OCI-LY7 (cell line): ENCODE data around the gene TNFRSF25. TPM values are rescaled to one million over a fixed set of nuclear protein-coding genes. Genes with fewer than 3 reads are reported as not detected.

Experiments used
- BruUV-seq: library from RNA; stranded (reverse); fragments of 400-500 nt; replicated peaks from 2 replicates; lab custom pipeline; 2021; lab: Mats Ljungman, UMichigan
- CTCF ChIA-PET: fragments of 300-600 bp; sonication (Branson Sonifier 250); formaldehyde crosslinking; loops from one replicate; lab custom pipeline; 2022; ENCODE audit warnings: antibody characterized with exemption; ENCODE audit not compliant: unreplicated experiment; lab: Charles Lee
- POLR2A ChIA-PET: fragments of 300-600 bp; sonication (Branson Sonifier 250); formaldehyde crosslinking; loops from one replicate; lab custom pipeline; 2022; ENCODE audit warnings: antibody characterized with exemption; lab: Charles Lee
- DNase-seq: peaks from one replicate; pipeline ENCODE4 v3.0.0-alpha.2; 2015; ENCODE audit warnings: low spot score
- H2AFZ ChIP-seq: fragments of 200-600 bp; sonication (generic), shearing (Covaris generic); 2 replicates; pipeline ENCODE4 v1.6.1; 2014; ENCODE audit warnings: mild to moderate bottlenecking, antibody characterized with exemption, low read length, moderate library complexity
- H3K27ac ChIP-seq: fragments of 200-600 bp; sonication (generic); 2 replicates; pipeline ENCODE4 v1.5.1; 2014; ENCODE audit warnings: mixed run types, low read depth, mild to moderate bottlenecking, moderate library complexity, low read length, inconsistent platforms; ENCODE audit not compliant: poor library complexity, severe bottlenecking
- H3K36me3 ChIP-seq: fragments of 200-600 bp; sonication (generic); 2 replicates; pipeline ENCODE4 v1.6.1; 2014; ENCODE audit warnings: mild to moderate bottlenecking, antibody characterized with exemption, low read length, moderate library complexity, mixed read lengths; ENCODE audit not compliant: insufficient read depth
- H3K4me1 ChIP-seq: fragments of 200-600 bp; sonication (generic); 2 replicates; pipeline ENCODE4 v1.5.1; 2014; ENCODE audit warnings: mild to moderate bottlenecking, low read length; ENCODE audit not compliant: insufficient read depth, poor library complexity, severe bottlenecking
- H3K4me2 ChIP-seq: fragments of 200-600 bp; sonication (generic); 2 replicates; pipeline ENCODE4 v1.6.1; 2014; ENCODE audit warnings: mild to moderate bottlenecking, low read length
- H3K4me3 ChIP-seq: fragments of 200-600 bp; sonication (generic); 2 replicates; pipeline ENCODE4 v1.5.1; 2014; ENCODE audit warnings: mild to moderate bottlenecking, low read depth, low read length; ENCODE audit not compliant: poor library complexity, severe bottlenecking
- H3K79me2 ChIP-seq: fragments of 200-600 bp; sonication (generic); 2 replicates; pipeline ENCODE4 v1.6.1; 2016; ENCODE audit warnings: low read depth, mild to moderate bottlenecking, low read length, moderate library complexity, mixed read lengths; ENCODE audit not compliant: insufficient read depth
- H3K9me2 ChIP-seq: fragments of 200-600 bp; sonication (generic); 2 replicates; pipeline ENCODE4 v1.6.1; 2016; ENCODE audit warnings: mild to moderate bottlenecking, low read length, mixed read lengths; ENCODE audit not compliant: insufficient read depth
- H3K9me3 ChIP-seq: fragments of 200-600 bp; sonication (generic); 2 replicates; pipeline ENCODE4 v1.6.1; 2014; ENCODE audit warnings: mild to moderate bottlenecking, mixed run types, low read length, mixed read lengths
- H4K20me1 ChIP-seq: fragments of 200-600 bp; sonication (generic); 2 replicates; pipeline ENCODE4 v1.6.1; 2014; ENCODE audit warnings: mild to moderate bottlenecking, antibody characterized with exemption, low read length, moderate library complexity, mixed read lengths; ENCODE audit not compliant: insufficient read depth
- CTCF ChIP-seq: fragments of 200-600 bp; sonication (generic); conservative IDR thresholded peaks from 2 replicates; pipeline ENCODE4 v1.5.1; 2014; ENCODE audit warnings: mild to moderate bottlenecking, antibody characterized with exemption, low read length, moderate library complexity, mixed read lengths
- EZH2phosphoT487 ChIP-seq: fragments of 200-600 bp; sonication (generic); IDR thresholded peaks from 2 replicates; pipeline ENCODE4 v1.6.1; 2018; ENCODE audit warnings: low read depth, borderline replicate concordance, mild to moderate bottlenecking, mixed run types, antibody characterized with exemption, low read length, moderate library complexity, mixed read lengths
- intact Hi-C: fragments of 100-400 bp; cut with micrococcal nuclease; formaldehyde crosslinking; loops from one replicate; pipeline ENCODE4 v1.10.0; 2022; ENCODE audit not compliant: unreplicated experiment
- total RNA-seq, 2 experiments: library from RNA; depleted of rRNA in 1 of 2; stranded (reverse); fragments of >200 nt in 1 of 2; shearing (Covaris generic) in 1 of 2; gene quantifications; 2 replicates each; pipeline ENCODE4 v1.2.3, GENCODE V29; 2014 to 2022

The TNFRSF25 gene
- total RNA-seq, 2 experiments from 2014 or later, result 1.7 to 2.8 TPM

- Histone ChIP-seq H4K20me1 (no peaks in the 10 kb centered on the region), H3K9me2 (no peaks in the 10 kb centered on the region), H3K36me3 (no peaks in the 10 kb centered on the region), H3K4me3 (no peak overlapping the region), H3K4me1 (no peaks in the 10 kb centered on the region), H3K4me2 (no peak overlapping the region), H2AFZ (no peak overlapping the region), H3K27ac (no peak overlapping the region), H3K9me3 (no peaks in the 10 kb centered on the region), H3K79me2 (no peaks in the 10 kb centered on the region)
- BruUV-seq, result no TSS peak
- TF ChIP-seq EZH2phosphoT487 (no peak), CTCF (no peak)
- ChIA-PET POLR2A (no interaction called here), CTCF (no interaction called here)
- intact Hi-C loops, result no loop called here
- no peak for DNase-seq
These were observed 47.1 kb downstream of the TNFRSF25 start for GRCh38 chr1:6418668-6419396.

DNA sequence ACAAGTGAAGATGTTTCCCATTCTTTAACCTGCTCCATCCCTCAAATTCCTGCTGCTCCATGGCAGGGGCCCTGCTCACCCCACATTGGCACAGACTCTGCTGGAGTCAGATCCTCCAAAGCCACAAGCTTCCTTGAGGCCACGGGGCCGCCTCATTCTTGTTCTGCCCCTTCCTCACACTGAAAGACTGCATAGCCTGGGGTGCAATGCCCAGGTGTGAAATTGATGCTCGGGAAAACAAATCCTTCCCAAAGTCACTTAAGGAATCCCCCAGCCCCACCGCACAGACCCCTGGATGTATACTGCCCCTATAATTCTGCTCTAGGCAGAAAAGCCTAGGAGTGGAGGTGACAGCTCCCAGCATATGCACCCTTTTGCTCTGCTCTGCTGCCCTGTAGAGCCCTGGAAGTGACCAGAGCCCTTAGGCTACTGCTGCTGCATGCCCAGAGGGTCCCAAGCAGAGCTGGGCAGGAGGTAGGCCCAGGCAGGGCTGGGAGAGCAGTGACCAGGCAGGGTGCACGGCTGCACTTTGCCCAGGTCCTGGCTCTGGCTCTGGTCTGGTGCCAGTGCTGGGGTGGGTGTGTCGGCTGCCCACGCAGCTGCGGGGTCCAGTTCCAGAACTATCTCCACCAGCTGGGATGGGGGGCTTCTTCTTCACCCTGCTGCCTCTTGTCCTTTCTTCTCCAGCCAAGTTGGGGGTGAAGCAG lies 47.9 kb downstream of the TNFRSF25 start:
- DNase-seq, result no peak
- no peaks in the 10 kb centered on the region for H4K20me1 ChIP-seq
- BruUV-seq, result no TSS peak
- H3K4me2 ChIP-seq, result no peak overlapping the region
- H3K9me3 ChIP-seq, result no peaks in the 10 kb centered on the region
- no peaks in the 10 kb centered on the region for H3K9me2 ChIP-seq
- H3K27ac ChIP-seq, result no peak overlapping the region
- CTCF ChIA-PET, result no interaction called here
- no peak overlapping the region for H2AFZ ChIP-seq
- POLR2A ChIA-PET, result no interaction called here
- no peaks in the 10 kb centered on the region for H3K79me2 ChIP-seq
- no peak for TF ChIP-seq EZH2phosphoT487
- TF ChIP-seq CTCF, result no peak
- H3K4me1 ChIP-seq, result no peaks in the 10 kb centered on the region
- intact Hi-C loops, result no loop called here
- H3K4me3 ChIP-seq, result no peak overlapping the region
- no peaks in the 10 kb centered on the region for H3K36me3 ChIP-seq

GRCh38 chr1:6416906-6417305 lies 49.1 kb downstream of the TNFRSF25 start:
- H4K20me1 ChIP-seq, result no peaks in the 10 kb centered on the region
- TF ChIP-seq CTCF (no peak), EZH2phosphoT487 (no peak)
- no peak overlapping the region for H3K4me3 ChIP-seq
- no peaks in the 10 kb centered on the region for H3K9me2 ChIP-seq
- no peaks in the 10 kb centered on the region for H3K36me3 ChIP-seq
- intact Hi-C loops, result no loop called here
- POLR2A ChIA-PET, result no interaction called here
- no peaks in the 10 kb centered on the region for H3K9me3 ChIP-seq
- no peak overlapping the region for H2AFZ ChIP-seq
- no TSS peak for BruUV-seq
- H3K79me2 ChIP-seq, result no peaks in the 10 kb centered on the region
- no peaks in the 10 kb centered on the region for H3K4me1 ChIP-seq
- no peak for DNase-seq
- H3K4me2 ChIP-seq, result no peak overlapping the region
- CTCF ChIA-PET, result no interaction called here
- no peak overlapping the region for H3K27ac ChIP-seq
